B cell (primary cell): ENCODE results near the gene MS4A18. TPM values are rescaled to one million over a fixed set of nuclear protein-coding genes. Genes with fewer than 3 reads are reported as not detected.

ENCODE experiments used
- ATAC-seq: fragments of 200-7000 bp; cut with Tn5 transposase; one replicate; pipeline ENCODE4 v1.10.0; 2021; ENCODE audit warnings: low read depth, mild to moderate bottlenecking, moderate number of reproducible peaks, moderate library complexity
- CTCF ChIA-PET: fragments of 350-600 bp; sonication (Branson Sonifier 250); formaldehyde crosslinking; loops from one replicate; lab custom pipeline; 2021; ENCODE audit warnings: antibody characterized with exemption, inconsistent platforms; lab: Charles Lee
- POLR2A ChIA-PET: fragments of 350-600 bp; sonication (Branson Sonifier 250); formaldehyde crosslinking; loops from one replicate; lab custom pipeline; 2021; ENCODE audit warnings: antibody characterized with exemption; lab: Charles Lee
- DNase-seq: peaks from one replicate; pipeline ENCODE4 v3.0.0; 2013
- H2AFZ ChIP-seq: 2 replicates; pipeline ENCODE4 v1.6.1; 2012; ENCODE audit warnings: mild to moderate bottlenecking, low read depth, low read length; ENCODE audit not compliant: insufficient read depth, poor library complexity, severe bottlenecking
- H3K27ac ChIP-seq, 2 donors: 1 replicate in 1 of 2; 2 replicates in 1 of 2; pipeline ENCODE4 v1.5.1; 2012 to 2013; ENCODE audit warnings: low read length in 2 of 2, mild to moderate bottlenecking in 2 of 2, moderate library complexity in 1 of 2
- H3K27me3 ChIP-seq, 4 experiments: fragments of 200-600 bp in 1 of 4; sonication (generic) in 1 of 4; replicated peaks in 1 of 4; 1 replicate in 2 of 4; 2 replicates in 2 of 4; pipeline versions ENCODE4 v1.6.1 to v1.7.0; 2013 to 2016; ENCODE audit warnings: low read length in 3 of 4, mild to moderate bottlenecking in 2 of 4, mixed read lengths in 1 of 4, moderate library complexity in 1 of 4; ENCODE audit not compliant: insufficient read depth in 4 of 4, control insufficient read depth in 3 of 4; ENCODE audit errors: control extremely low read depth in 1 of 4
- H3K36me3 ChIP-seq, 2 experiments: replicated peaks in 1 of 2; 1 replicate in 1 of 2; 2 replicates in 1 of 2; pipeline versions ENCODE4 v1.6.1 to v1.7.1; 2013; ENCODE audit warnings: low read length in 1 of 2; ENCODE audit not compliant: insufficient read depth in 2 of 2, control insufficient read depth in 1 of 2; ENCODE audit errors: control extremely low read depth in 1 of 2, extremely low read depth in 1 of 2
- H3K4me1 ChIP-seq, 2 donors: fragments of 200-600 bp in 1 of 2; sonication (generic) in 1 of 2; 1 replicate in 1 of 2; 2 replicates in 1 of 2; pipeline versions ENCODE4 v1.5.1 to v1.6.1; 2013 to 2017; ENCODE audit warnings: low read length in 2 of 2; ENCODE audit not compliant: control insufficient read depth in 2 of 2, insufficient read depth in 2 of 2
- H3K4me2 ChIP-seq: replicated peaks from 2 replicates; pipeline ENCODE3; 2012; ENCODE audit warnings: mild to moderate bottlenecking, low read depth, low read length; ENCODE audit not compliant: poor library complexity, severe bottlenecking
- H3K4me3 ChIP-seq, 5 experiments: fragments of 200-600 bp in 1 of 5; sonication (generic) in 1 of 5; 1 replicate in 3 of 5; 2 replicates in 2 of 5; pipeline versions ENCODE4 v1.5.1 to v1.7.0; 2011 to 2016; ENCODE audit warnings: low read length in 4 of 5, mild to moderate bottlenecking in 4 of 5, low read depth in 2 of 5, control low read depth in 1 of 5, moderate library complexity in 1 of 5; ENCODE audit not compliant: insufficient read depth in 1 of 5; ENCODE audit errors: control extremely low read depth in 1 of 5, extremely low read depth in 1 of 5
- H3K79me2 ChIP-seq: fragments of 200-600 bp; sonication (generic); one replicate; pipeline ENCODE4 v1.6.0; 2016; ENCODE audit warnings: low read length; ENCODE audit not compliant: control insufficient read depth, insufficient read depth
- H3K9ac ChIP-seq: fragments of 200-600 bp; sonication (generic); 2 replicates; pipeline ENCODE4 v1.6.1; 2017; ENCODE audit warnings: mild to moderate bottlenecking, low read length, moderate library complexity
- H3K9me3 ChIP-seq, 3 donors: one replicate each; pipeline versions ENCODE4 v1.6.1 to v1.7.1; 2013; ENCODE audit warnings: low read length in 2 of 3; ENCODE audit not compliant: control insufficient read depth in 2 of 3, insufficient read depth in 1 of 3; ENCODE audit errors: control extremely low read depth in 1 of 3
- H4K20me1 ChIP-seq: 2 replicates; pipeline ENCODE4 v1.6.0; 2012; ENCODE audit warnings: mild to moderate bottlenecking, low read length; ENCODE audit not compliant: insufficient read depth, control insufficient read depth, poor library complexity, severe bottlenecking
- H3K27ac Mint-ChIP-seq: one replicate; pipeline ENCODE4 v1.8.0; 2021; ENCODE audit warnings: mixed read lengths
- H3K27me3 Mint-ChIP-seq: one replicate; pipeline ENCODE4 v1.8.0; 2021; ENCODE audit warnings: mixed read lengths
- H3K4me1 Mint-ChIP-seq: one replicate; pipeline ENCODE4 v1.8.0; 2021; ENCODE audit warnings: mixed read lengths
- H3K4me3 Mint-ChIP-seq: one replicate; pipeline ENCODE4 v1.8.0; 2021; ENCODE audit warnings: mixed read lengths
- H3K9me3 Mint-ChIP-seq: one replicate; pipeline ENCODE4 v1.8.0; 2022; ENCODE audit warnings: mixed read lengths; ENCODE audit not compliant: insufficient read depth
- EZH2 ChIP-seq: IDR thresholded peaks from 2 replicates; pipeline ENCODE4 v1.6.1; 2012; ENCODE audit warnings: borderline replicate concordance, low read depth, mild to moderate bottlenecking, moderate library complexity, low read length; ENCODE audit not compliant: insufficient read depth, poor library complexity, severe bottlenecking
- WGBS: methylation state at CpG from one replicate; pipeline ENCODE4 v1.1.5; 2013; ENCODE audit warnings: missing lambda C conversion rate; ENCODE audit not compliant: insufficient coverage; 5-methylcytosine and 5-hydroxymethylcytosine counted together
- intact Hi-C: fragments of 100-400 bp; cut with micrococcal nuclease; formaldehyde crosslinking; loops from one replicate; pipeline ENCODE4 v1.10.0; 2022
- polyA plus RNA-seq: library from polyadenylated mRNA; depleted of rRNA; stranded (reverse); fragments of >200 nt; gene quantifications from 2 replicates; pipeline ENCODE4 v1.2.3, GENCODE V29; 2012
- total RNA-seq, 2 donors: library from RNA; stranded (reverse); fragments of 120-200 nt in 1 of 2; gene quantifications; 1 replicate in 1 of 2; 2 replicates in 1 of 2; pipeline versions ENCODE4 v1.2.3 to v1.2.4, GENCODE V29; 2013 to 2022
- TF ChIP-seq, protein P1 (sequence below): fragments of 200-600 bp; IDR thresholded peaks from one replicate; pipeline ENCODE4 v1.8.0; 2022; ENCODE audit warnings: antibody characterized with exemption, mild to moderate bottlenecking

Gene MS4A18
- total and polyA plus RNA-seq, 2 donors (not counting 1 experiment from before 2014, with no cell fraction given) = not detected

DNA sequence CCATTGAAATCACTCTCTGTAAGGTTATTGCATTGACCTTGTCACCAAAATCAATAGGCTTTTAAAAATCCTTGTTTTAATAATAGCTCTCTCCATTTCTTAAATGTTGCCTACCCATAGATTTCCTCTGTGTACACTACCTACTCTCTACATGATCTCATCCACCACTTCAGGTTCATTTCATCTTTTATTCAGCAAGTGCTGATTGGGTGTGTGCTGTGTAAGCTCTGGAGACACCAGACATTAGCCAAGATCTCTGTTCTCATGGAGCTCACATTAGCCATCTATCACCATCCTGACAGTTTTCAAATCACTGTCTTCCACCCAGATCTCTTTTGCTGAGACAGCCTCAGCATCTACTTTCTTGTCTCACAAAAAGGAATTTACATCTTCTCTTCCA, 56.3 kb downstream of the MS4A18 start:
- intact Hi-C loops = no loop called here
- DNase-seq (no peak), ATAC-seq (no peak)
- POLR2A ChIA-PET = no interaction called here
- Histone ChIP-seq H4K20me1 (no peaks in the 10 kb centered on the region), H3K27me3 (no peaks in the 10 kb centered on the region), H3K9me3 (no peaks in the 10 kb centered on the region), H3K4me3 (no peak overlapping the region), H3K4me1 (no peaks in the 10 kb centered on the region), H3K79me2 (no peaks in the 10 kb centered on the region), H3K36me3 (no peaks in the 10 kb centered on the region), H3K27ac (no peak overlapping the region), H2AFZ (no peak overlapping the region), H3K9ac (no peak overlapping the region), H3K4me2 (no peak overlapping the region)
- no peaks in the 10 kb centered on the region for H3K4me1 Mint-ChIP-seq
- H3K27me3 Mint-ChIP-seq = no peaks in the 10 kb centered on the region
- CTCF ChIA-PET = interaction anchor here (0.6 to 9.5 kb wide), 4 partner anchors 11 to 23 kb away, joined by 3 to 102 read pairs (median 6); partner anchors contain the start of gene MS4A15
- H3K9me3 Mint-ChIP-seq = no peaks in the 10 kb centered on the region
- no peak overlapping the region for H3K27ac Mint-ChIP-seq
- H3K4me3 Mint-ChIP-seq = no peak overlapping the region
- TF ChIP-seq, protein P1, sequence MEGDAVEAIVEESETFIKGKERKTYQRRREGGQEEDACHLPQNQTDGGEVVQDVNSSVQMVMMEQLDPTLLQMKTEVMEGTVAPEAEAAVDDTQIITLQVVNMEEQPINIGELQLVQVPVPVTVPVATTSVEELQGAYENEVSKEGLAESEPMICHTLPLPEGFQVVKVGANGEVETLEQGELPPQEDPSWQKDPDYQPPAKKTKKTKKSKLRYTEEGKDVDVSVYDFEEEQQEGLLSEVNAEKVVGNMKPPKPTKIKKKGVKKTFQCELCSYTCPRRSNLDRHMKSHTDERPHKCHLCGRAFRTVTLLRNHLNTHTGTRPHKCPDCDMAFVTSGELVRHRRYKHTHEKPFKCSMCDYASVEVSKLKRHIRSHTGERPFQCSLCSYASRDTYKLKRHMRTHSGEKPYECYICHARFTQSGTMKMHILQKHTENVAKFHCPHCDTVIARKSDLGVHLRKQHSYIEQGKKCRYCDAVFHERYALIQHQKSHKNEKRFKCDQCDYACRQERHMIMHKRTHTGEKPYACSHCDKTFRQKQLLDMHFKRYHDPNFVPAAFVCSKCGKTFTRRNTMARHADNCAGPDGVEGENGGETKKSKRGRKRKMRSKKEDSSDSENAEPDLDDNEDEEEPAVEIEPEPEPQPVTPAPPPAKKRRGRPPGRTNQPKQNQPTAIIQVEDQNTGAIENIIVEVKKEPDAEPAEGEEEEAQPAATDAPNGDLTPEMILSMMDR = no peak
- TF ChIP-seq EZH2 = no peak

DNA sequence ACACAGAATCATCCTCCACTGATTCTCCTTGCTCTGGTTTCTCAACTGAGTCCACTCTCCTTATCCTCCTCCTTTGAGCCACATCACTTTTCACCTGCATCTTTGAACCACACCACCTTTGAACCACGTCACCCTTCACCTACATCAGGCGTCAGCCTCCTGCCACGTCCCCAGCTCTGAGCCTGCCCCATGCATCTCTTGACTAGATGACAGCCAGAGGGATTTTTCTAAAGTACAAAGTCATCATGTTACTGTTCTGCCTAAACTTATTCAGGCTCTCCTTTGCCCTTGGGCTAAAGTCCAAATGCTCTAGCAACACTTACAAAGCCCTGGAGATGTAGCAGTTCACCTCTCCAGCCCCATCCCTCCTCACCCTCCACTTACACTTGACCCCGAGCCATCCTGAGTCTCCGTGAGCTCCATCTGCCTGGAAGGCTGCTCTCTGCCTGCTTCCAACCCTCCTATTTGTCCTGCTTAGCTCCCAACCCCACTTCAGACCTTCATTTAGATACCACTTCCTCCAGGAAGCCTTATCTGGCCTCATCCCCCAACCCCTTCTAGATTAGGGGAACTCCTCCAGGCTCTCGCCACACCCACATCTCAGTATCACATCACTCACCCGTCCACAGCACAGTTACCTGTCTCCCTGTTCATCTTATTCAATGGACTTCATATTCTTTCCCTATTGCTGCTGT, 56.9 kb downstream of the MS4A18 start:
- Histone ChIP-seq H3K4me2 (no peak overlapping the region), H3K9me3 (no peaks in the 10 kb centered on the region), H2AFZ (no peak overlapping the region), H3K4me3 (no peak overlapping the region), H3K9ac (no peak overlapping the region), H4K20me1 (no peaks in the 10 kb centered on the region), H3K27me3 (no peaks in the 10 kb centered on the region), H3K79me2 (no peaks in the 10 kb centered on the region), H3K36me3 (no peaks in the 10 kb centered on the region), H3K27ac (no peak overlapping the region), H3K4me1 (no peaks in the 10 kb centered on the region)
- TF ChIP-seq EZH2 = no peak
- TF ChIP-seq, protein P1 = no peak
- ChIA-PET CTCF (interaction anchor here (1.5 to 9.5 kb wide), 3 partner anchors 17 to 24 kb away, joined by 4 to 102 read pairs (median 6); partner anchors contain the start of gene MS4A15), POLR2A (no interaction called here)
- intact Hi-C loops = no loop called here
- H3K4me1 Mint-ChIP-seq = no peaks in the 10 kb centered on the region
- DNase-seq (no peak), ATAC-seq (no peak)
- WGBS = 80% methylated on average over 7 of the region's 7 CpGs
- H3K9me3 Mint-ChIP-seq = no peaks in the 10 kb centered on the region
- H3K27ac Mint-ChIP-seq = no peak overlapping the region
- H3K27me3 Mint-ChIP-seq = no peaks in the 10 kb centered on the region
- no peak overlapping the region for H3K4me3 Mint-ChIP-seq
